HG03196 (cell line): ENCODE measurements around the gene MAPK14.

Experiments
- ATAC-seq: cut with Tn5 transposase; IDR thresholded peaks from one replicate; pipeline ENCODE4 v1.9.1; 2021; ENCODE audit not compliant: unreplicated experiment

The MAPK14 gene

DNA sequence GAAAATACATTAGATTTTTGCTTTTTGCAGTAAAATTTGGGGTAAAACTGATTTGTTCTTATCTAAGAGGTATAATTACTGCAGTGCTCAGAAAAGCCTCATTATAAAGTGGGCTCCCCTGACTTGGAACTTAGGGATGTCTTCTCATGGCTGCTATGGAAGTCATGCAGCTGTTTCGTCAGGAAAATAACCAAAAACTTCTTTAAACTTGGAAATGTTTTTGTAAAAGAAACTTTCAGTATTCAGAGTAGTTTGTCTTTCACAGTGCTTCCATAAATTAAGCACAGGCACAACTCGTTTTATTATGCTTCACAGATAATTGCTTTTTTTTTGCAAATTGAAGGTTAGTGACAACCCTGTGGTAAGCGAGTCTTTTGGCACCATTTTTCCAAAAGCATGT lies 6.8 kb downstream of the MAPK14 start:
- ATAC-seq, result no peak

DNA sequence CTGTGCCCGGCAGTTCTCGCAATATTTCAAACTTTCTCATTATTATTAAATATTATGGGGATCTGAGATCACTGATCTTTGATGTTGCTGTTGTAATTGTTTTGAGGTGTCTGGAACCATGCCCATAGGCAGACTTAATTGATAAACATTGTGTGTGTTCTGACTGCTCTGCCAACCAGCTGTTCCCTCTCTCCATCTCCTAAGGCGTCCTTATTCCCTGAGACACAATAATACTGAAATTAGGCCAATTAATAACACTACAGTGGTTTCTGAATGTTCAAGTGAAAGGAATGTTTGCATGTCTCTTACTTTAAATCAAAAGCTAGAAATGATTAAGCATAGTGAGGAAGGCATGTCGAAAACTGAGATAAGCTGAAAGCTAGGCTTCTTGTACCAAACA lies 7.6 kb downstream of the MAPK14 start:
- no peak for ATAC-seq

DNA sequence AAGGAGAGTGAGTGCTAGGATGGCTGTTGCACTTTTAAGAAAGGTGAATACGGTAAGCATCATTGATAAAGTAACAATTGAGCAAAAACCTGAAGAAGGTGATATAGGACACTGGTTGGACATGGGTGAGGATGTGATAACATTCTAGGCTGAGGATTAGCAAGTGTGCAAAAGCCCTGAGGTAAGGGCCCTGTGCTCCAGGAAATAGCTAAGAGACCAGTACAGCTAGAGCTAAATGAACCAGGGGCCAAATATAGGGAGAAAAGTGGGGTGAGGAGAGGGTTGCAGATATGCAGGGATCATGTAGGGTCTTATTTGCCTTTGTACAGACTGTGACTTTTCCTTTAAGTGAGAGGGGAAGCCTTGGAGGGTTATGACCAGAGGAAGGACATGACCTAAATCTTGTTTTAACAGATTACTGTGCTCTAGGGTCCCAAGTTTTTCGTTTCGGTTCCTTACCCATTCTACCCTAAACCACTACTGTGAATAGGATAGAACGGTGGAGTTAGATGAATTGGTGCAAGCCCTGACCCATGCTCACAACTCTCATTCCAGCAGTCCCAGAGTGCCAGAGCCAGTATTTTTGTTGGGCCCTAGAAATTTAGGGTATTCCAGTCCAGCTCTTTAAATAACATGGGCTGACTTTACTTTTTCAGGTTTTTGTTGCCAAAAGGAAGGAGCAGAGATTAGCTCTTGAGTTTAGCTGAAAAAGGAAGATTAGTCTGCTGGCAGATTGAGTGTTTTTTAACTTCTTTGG lies 10.7 kb downstream of the MAPK14 start:
- no peak for ATAC-seq

DNA sequence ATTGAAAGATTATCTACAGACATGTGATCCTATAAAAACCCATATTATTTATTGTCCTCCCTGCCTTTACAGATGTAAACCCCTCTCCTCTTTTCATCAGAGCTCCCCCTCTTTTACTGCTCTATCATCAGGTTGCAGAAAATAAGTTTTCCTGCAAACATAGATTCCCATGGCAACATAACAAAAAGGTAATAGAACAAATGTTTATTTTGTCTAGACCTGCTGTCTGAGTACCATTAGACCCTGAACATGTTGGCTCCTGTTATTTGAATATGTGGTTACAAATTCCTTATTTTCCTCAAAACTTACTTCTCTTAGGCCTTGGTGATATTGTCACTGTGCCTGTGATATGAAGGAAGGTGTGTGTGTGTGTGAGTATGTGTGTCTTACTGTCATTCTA lies 11.5 kb downstream of the MAPK14 start:
- no peak for ATAC-seq

DNA sequence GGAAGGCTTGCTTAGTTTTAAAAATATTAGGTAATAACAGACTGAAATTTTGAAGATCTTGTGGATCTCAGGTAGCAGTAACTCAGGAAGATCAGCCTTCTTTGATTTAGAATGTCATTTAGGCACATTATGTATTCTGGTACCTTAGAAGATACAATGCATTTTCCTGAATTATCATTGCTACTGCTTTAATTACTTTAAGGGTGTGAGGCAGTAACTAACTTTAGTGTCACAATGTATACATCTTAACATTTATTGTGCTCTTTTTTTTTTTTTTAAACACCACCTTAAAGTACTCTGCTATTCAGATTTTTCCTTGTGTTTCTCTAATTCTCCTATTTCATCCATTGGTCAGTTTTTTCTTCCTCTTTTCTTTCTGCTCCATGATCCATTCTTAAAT lies 13.3 kb downstream of the MAPK14 start:
- ATAC-seq, result no peak

DNA sequence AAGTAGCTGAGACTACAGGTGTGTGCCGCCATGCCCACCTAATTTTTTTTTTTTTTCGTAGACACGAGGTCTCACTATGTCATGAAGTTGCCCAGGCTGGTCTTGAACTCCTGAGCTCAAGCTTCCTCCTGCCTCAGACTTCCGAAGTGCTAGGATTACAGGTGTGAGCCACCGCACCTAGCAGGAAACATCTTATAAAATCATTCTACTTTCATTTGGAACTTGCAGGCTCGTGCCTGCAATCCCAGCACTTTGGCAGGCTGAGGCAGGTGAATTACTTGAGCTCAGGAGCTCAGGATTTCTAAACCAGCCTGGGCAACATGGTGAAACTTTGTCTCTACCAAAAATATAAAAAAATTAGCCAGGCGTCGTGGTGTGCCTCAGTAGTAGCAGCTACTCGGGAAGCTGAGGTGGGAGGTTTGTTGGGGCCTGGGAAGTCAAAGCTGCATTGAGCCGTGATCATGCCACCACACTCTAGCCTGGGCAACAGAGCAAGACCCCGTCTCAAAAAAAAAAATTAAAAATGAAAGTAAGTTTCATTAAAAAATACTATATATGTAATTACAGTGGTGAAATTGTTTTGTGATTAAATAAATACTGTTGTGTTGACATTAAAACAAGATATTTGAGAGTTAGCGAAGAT lies 15.1 kb downstream of the MAPK14 start:
- no peak for ATAC-seq

DNA sequence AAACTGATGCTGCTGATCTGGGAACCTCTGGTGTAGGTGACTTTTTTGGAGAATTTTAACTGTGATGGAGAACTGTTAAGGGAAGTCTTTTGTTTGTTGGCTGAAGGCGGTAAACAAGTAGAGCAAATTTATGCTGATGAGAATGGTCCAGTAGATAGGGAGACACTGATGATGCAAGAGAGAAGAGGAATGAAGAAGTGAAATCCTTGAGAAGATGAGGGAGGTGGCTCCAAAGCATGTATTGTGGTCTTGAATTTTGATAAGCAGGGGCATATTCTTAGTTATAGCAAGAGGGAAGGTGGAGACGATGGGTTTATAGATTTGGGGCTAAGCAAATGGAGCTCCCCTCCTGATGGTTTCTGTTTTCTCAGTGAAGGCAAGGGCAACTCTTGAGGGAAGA lies 22.0 kb downstream of the MAPK14 start:
- ATAC-seq, result no peak

DNA sequence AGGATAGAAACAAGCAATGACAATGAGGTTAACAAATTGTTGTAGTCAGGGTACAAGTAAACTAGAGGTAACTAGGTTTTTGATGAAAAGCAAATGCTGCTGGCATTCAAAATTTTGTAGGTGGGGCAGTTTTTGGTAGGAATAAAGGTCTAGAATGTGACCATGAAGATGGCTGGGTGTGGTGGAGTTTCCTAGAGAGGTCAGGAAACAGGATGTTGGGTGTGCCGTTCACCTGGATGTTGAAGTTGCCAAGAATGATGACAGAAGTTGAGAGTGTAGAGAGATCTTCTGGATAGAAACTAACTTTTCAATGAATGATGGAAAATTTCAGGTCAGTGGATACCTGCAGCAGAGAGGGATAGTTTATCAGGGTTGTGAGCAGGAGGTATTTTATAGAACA lies 22.7 kb downstream of the MAPK14 start:
- ATAC-seq, result no peak

DNA sequence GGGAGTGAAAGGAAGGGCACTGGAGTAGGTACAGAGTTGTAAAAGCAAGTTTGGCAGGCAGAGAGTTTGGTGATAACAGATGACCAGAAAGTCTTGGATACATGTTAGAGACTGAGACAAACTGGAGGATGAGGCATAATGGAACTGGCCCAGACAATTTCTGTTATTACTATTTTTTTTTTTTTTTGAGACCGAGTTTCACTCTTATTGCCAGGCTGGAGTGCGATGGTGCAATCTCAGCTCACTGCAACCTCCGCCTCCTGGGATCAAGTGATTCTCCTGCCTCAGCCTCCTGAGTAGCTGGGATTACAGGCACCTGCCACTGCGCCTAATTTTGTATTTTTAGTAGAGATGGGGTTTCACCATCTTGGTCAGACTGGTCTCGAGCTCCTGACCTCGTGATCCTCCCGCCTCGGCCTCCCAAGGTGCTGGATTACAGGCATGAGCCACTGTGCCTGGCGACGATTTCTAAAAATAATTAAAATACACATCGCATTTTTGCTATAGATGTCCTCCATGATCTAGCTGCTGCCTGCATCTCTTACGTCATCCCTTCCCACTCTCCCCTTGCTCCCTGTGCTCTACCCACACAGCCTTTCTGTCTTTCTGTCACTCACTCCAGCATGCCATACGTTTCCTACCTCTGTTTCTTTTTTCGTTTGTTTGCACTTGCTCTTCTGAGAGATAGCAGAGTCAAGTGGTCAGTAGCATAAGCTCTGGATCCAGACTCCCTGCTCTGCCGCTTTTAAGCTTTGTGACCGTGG lies 23.5 kb downstream of the MAPK14 start:
- no peak for ATAC-seq

DNA sequence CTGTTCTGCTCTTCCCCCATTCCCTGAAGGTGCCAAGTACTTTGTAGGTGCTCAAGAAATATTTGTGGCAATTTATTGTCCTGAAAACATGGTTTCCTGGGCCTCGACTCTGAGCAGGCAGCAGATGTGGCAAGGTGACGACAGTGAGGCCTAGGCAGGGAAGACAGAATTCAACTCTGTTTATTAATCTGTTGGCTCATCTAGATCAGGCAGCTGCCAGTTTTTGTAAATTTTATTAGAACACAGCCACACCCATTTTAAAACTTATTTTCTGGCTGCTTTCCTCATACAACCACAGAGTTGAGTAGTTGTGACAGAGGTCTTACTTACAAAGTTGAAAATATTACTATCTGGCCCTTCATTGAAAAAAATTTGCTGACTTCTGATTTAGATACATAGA lies 24.5 kb downstream of the MAPK14 start:
- ATAC-seq, result no peak

DNA sequence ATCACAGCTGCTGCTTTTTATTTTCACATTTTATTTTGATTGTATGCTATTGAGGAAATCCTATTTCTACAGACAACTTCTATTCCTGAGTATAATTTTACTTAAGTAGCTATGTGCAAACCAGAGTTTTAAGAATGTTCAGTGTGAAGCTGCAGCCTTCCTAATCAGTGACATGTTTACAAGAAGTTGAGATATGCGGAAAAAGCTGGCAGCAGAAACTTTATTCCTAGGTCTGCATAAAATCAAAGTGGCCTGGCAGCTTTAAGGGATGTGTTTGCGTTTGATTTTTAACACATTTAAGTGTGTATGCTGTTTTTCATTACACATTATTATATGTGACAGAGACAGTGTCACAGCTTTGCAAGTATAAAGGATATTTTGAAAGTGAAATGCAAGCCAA lies 26.3 kb downstream of the MAPK14 start:
- ATAC-seq, result no peak

DNA sequence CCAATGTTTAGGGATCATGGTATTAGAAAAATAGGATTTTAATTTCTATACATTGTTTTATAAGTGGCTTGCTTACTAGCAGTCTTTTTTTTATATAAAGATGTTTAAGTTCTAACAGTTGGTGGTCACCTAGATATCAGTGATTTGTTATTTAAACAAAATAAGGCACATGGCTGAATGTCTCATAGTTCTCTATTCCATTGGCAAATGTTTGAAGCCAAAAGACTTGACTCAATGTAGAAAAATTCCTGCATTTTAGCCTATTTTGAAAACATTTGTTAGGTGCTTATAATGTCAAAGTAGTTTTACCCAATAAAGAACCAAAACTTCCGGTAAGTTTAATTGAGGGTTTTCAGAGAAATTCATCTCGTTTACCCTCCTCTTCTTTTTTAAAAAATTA lies 26.8 kb downstream of the MAPK14 start:
- ATAC-seq, result no peak

DNA sequence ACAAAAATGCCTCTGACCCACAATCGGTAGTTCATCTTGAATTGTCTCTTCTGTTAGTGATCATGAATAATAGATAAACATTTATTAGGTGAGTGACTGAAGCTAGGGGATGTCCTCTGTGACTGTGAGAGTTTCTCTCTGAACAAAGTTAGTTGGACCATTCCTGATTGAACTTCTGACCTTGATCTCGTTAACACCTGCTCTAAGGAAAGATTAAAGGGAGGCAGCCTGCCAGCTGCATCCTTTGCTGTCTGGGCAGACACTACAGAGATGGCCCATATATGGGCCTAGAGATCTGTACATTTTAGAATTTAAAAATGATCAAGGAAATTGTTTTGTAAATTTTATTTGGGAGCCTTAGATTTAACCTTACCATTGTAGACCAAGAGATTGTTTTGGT lies 27.3 kb downstream of the MAPK14 start:
- no peak for ATAC-seq

DNA sequence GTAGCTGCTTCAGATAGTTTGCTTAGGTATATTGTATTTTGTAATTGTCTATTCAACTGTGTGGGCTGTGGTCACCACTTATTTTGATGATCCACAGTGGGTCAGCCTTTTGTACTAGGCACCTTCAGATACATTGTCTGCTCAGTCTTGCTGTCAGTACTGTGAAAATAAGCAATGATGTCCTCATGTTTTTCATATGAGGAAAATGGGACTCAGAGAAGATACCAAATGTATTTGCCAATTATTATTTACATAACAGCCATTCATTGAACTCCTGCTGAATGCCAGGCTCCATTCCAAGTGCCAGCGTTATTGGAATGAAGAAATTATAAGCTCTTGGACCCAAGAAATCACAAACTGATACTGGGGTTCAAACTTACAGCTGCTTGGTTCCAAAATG lies 28.6 kb downstream of the MAPK14 start:
- no peak for ATAC-seq

DNA sequence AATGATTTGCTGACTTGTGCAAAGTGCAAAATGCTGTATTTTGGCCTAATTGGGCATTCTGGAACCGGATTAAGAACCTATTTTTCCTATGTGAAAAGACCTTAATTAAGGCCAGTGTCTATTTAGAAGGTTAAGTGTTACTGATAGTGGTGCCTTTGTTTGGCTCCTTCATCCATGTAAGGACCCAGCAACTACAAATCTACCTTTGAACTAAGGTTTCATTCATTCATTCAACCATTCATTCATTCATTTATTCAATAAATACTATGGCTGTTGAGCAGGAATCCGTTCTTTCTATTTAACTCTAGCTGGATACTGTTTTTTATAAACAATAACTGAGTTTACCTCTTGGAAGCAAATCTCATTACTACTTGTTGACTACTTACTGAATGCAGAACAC lies 33.6 kb downstream of the MAPK14 start:
- ATAC-seq, result no peak

DNA sequence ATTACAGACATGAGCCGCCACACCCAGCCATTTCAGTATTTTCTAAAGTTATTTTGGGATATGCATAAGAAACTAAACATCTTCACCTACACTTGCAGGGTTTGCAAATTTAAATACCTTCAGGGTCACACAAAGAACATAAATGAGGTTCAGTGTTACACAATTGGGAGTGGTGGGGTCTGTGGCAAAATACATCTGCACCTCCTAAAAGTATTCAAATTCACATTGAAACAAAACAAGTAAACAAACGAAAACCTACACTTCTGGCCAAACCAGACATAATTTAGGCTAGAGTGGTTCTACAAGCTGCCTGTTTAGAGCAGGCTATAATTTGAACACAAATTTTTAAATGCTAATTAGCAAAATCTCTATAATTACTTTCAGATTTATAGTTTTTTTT lies 34.6 kb downstream of the MAPK14 start:
- ATAC-seq, result no peak

DNA sequence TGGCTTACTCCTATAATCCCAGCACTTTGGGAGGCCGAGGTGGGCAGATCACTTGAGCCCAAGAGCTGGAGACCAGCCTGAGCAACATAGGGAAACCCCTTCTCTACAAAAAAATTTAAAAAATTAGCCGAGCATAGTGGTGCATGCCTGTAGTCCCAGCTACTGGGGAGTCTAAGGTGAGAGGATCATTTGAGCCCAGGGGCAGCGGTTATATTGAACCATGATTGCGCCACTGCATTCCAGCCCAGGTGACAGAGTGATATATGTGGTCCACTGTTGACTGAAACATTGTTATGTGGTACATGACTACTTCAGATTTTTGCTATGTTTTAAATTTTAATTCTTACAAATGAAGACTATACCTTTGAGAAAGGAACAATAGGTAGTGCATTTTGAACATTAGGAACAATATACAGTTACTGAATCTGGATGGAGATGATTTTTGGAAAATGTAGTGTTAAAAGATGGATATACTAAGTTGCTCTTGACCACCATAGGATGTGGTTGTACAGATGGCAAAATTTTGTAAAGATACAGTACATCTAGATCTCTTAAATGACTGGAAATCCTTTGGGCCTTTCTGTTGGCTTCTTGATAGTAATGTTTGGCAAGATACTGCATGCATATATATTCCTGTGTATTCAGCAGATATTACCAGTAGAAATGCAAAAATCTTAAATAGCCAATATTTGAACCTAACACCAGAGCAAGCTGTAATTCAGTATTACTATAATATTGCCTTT lies 35.9 kb downstream of the MAPK14 start:
- no peak for ATAC-seq

DNA sequence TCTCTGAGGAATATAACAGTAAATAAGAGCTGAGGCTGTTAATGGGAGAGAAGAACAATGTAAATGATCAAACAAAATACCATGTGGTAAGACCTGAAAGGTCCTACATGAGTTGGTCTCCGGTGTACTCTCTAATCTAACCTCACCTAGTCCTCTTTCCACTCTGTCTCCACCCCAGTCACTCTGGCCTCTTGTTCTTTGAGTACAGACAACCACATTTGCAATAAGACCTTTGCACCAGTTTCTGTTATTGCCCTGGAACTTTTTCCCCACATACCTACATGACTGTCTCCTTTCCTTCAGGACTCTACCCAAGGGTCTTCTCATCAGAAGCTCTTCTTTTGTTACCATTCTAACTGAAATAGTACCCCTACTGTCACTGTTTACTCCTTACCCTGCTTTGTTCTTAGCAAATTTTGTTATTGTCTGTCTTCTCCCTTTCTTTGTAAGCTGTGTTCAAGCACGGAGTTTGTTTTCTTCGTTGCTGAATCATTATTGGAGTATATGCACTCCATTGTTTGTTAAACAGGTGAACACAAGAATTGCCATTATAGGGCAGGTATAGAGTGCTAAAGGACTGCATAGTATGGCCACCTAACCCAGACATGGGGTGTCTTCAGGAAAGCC lies 37.3 kb downstream of the MAPK14 start:
- ATAC-seq, result no peak

DNA sequence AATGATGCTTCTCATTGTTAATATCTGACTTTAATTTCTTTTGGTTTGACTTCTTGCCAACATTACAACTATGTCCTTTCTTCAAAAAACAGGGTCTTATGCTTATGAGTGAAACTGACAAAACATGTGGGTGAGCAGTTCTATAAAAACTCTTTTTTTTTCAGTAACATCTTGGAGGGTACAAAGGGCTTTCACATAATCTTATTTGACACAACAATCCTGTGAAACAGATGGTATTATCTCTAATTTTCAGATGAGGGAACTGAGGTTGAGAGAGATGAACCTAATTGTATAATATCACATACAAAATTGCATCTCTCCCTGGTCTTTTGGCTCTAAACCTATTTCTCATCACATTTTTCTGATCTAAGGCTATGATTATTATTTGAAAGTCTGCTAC lies 38.3 kb downstream of the MAPK14 start:
- no peak for ATAC-seq

DNA sequence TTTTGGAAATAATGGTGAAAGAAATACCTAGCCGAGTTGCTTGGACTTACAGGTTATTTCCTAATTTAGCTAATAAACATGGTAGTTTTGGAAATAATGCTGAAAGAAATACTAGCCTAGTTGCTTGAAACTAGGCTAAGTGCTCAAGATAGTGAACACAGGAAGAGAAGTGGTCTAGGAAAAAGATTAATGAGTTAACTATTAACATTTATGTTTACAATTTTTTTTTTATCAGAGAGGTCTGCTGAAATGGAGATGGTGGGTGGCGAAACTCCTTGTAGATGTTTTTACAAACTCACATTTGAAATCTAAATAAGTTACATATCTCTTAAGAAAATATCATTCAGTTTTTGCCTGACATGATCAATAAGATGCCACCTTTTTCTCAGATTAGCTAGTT lies 39.2 kb downstream of the MAPK14 start:
- ATAC-seq, result no peak

DNA sequence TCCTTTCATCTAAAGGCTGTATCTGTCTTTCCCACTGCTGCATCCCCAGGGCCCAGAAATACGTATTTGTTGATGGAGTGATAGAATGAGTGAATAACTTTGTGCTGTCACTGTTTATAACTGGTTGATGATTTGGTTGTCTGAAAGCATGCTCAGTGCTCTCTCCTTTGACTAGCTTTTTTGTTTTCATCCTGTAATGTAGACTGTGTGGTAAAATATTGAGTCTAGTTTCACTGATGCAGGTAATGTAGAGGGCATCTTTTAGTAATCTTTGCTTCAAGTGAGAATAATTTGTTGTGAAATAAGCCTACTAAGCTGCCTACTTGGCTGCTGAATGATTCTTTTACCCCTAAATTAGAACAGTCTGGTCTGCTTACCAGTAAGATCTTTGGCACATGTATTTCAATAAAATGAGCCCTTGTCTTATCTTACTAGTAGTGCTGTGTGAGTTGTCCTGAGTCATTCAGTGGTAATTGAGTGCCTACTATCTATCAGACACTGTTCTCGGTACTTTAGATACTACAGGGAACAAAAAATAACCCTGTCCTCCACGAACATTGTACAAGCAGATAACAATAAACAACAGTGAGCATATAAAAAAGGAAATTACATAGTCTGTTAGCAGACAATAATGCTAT lies 39.9 kb downstream of the MAPK14 start:
- no peak for ATAC-seq
